HG02981 (cell line): Measurements from ENCODE around the gene FBXL7.

Source experiments
- ATAC-seq: cut with Tn5 transposase; IDR thresholded peaks from one replicate; pipeline ENCODE4 v1.9.1; 2021; ENCODE audit warnings: mild to moderate bottlenecking, moderate library complexity; ENCODE audit not compliant: unreplicated experiment

The FBXL7 gene

DNA sequence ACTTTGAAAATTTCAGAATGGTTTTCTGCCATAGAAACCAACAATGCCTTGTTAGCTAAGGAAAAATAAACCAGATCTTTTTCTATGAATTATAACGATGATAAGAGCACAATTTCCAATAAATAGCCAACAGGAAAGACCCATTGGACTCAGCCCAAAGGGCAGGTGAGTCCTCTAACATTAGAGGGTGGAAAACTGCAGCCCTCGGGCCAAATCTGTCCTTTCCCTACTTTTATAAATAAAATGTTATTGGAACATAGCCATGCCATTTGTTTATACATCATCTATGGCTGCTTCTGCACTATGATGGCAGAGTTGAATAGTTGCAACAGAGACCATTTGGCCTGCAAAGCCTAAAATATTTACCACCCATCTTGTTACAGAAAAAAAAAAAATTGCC, 296.1 kb downstream of the FBXL7 start:
- no peak for ATAC-seq

DNA sequence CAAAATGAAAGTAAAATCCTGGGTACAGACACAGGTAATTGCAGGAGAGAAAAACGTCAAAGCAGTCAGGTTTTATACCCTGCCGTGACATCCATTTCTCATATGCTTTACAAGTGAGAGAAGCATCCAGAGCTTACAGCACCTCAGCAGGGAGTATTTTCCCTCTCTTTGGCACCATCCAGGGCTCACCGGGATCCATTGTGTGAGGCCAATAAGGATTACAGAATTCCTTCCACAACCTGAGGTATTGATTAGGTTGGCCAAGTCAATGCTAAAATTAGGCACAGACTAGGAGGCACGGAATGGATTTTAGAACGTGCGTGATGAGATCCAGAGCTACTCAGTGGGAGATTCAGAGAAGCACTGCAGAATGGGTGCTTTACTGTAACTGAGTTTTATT, 296.6 kb downstream of the FBXL7 start:
- ATAC-seq, result no peak

DNA sequence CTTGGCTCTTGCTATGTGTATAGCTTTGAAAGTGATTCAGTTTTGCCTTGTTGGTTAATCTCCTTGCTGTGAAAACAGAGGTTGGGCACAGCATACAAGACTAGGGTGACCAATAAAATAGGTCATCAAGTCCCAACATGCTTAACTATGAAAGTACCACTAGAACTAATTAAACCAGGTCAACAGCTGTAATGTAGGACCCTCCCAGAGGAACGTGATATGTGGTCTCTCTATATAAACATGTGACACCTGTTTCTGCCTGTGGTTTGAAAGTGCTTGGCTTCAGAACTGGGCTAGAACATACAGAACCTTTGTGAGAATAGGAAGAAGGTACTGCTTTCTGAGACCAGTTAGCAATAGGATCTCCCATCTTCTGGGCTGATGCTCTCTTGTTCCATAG, 297.1 kb downstream of the FBXL7 start:
- no peak for ATAC-seq

DNA sequence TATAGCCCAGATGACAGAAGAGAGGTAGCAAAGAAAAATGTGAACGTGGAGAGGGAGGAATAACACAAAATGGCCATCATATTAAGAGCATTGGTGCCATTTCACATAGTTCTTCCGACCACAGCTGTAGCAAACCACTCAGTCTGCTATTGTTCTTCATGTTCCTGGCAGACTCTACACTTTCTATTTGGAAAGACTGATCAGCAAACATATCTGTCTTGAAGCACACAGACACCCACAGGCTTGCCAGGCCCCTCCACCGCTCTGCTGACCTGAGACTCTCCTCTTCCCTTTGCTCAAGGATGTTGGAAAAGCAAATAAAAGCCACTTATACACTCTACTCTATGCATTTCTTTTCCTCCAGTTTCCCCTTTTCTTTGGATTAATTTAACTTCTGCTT, 298.0 kb downstream of the FBXL7 start:
- ATAC-seq, result no peak

DNA sequence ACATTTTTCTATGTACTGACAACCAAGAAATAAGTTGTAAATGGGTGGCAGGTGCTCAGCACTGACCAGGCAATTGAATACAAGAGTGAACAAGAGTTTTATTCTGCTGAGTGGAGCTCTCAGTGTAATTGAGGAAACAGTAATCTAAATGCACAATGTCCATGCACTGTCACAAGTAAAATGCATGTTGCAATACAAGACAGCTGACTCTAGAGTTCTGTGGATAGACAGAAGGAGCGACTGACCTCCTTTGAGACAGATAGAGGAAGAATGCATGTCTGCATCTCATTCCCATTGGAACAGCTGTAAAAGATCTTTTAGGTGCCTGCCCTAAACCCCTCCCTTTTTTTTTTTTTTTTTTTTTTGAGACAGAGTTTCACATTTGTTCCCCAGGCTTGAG, 299.0 kb downstream of the FBXL7 start:
- no peak for ATAC-seq

DNA sequence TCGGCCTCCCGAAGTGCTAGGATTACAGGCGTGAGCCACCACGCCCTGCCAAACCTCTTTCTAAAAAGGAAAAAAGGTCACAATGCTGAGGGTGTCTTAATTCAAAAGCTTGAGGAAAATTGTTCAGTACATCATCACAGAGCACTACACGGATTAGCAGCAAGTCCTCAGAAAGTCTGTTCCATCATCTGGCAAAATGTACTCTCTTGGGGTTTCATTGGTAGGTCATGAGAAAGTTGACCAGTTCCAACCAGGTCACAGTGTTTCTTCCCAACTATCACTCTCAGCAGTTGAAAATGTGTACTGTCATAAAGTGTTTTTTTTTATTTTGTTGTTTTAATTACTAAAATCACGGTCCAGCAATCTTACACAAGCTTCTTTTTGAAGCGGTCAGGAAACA, 299.6 kb downstream of the FBXL7 start:
- ATAC-seq, result no peak

DNA sequence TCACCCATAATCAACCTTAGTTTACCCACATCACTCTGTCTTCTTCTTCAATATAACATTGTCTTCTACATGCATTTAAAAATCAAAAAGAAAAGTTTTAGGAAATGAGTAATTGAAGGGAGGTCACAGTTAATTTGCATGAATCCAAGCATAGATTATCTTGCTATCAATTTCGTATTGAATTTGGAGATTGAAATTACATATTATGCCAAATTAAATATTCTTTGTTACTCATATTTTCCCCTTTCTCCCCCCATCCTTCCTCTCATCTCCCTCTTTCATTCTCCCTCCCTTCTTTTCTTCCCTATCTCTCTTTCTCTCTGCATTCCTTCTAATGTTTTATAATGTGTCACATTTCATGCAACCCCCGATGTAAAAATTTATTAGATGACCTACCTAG, 303.3 kb downstream of the FBXL7 start:
- ATAC-seq, result no peak

DNA sequence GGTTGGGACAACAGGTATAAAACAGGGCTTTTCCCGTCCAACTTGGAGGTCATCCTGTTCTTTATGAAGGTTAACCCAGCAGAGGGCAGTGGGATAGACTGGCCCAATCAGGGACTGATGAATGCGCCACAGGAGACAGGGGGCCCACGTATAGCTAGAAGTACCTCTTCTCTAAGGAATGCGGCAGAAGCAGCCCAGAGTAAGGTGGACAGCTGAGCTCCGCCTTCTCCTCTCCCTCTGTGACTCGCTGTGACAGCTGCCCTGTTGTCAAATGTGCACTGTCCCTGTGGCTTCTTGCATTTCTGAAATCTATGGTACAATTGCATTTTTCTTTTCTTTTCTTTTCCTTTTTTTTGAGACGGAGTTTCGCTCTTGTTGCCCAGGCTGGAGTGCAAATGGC, 306.6 kb downstream of the FBXL7 start:
- ATAC-seq, result no peak

DNA sequence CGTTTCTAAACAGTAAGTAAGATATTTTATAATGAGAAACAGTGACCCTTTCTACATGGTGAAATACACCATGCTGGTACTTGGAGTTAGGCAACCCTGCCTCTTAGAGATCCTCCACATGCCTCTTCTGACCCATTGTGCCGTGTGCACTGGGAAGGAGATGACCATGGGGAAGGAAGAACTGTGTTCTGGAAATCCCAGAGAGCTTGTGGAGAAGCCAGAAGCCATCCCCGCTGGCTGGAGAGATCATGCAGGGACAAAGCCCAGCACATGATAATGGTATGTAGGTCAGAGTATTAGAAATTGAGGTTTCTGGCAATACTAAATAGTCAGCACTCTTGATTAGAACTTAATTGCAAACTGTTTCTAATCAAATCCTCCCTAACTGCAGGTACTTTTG, 307.3 kb downstream of the FBXL7 start:
- ATAC-seq, result no peak

DNA sequence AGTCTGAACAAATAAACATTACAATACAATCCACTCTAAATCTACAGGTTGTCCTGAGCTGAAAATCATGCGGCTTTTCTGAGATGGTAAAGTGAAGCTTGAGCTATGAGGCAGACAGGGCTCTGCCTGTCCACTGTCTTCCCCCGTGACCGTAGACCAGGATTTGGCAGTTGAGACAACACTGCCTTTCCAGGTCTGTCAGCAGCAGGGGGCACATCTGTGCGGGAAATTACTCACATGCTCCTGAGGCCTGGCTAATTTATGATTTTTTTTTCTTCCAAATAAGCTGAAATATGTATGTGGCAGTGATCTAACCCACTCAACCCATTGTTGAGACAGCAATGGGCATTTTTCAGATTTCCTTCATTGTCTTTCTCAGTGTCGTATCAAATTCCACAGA, 307.9 kb downstream of the FBXL7 start:
- no peak for ATAC-seq

DNA sequence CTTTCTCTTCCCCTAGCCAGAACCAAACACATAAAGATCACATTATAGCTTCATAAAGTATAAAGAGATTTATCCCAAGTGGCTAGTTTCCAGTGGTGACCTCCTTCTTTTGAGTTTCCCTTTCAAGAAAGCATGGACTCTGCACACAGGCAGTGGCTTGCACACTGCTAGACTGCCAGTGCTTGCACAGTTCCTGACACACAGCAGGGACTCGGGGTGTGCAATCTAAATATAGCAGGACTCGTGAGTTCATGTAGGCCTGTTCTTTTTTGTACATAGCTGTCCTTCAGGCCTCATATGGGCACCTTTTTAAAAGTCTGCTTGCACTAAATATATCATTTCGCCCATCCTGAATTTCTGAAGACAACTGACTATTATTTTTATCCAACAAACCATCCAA, 308.6 kb downstream of the FBXL7 start:
- no peak for ATAC-seq

DNA sequence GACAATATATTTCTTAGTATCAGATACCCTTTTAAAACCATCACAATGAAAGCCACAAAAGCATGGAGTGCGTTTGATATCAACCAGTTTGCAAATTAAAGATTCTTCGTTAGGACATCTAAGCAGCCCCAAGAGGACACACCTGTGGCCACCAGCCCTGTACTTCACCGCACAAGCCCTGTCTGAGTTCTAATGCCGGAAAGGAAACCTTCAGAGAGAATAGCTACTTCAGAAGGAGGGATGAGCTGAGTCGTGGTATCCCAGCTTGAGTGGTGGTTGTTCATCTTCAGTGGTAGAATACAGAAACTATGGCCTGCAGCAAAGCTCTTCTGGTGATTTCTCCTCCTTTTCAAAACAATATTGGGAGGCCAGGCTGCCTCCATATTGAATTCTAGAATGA, 319.6 kb downstream of the FBXL7 start:
- no peak for ATAC-seq

DNA sequence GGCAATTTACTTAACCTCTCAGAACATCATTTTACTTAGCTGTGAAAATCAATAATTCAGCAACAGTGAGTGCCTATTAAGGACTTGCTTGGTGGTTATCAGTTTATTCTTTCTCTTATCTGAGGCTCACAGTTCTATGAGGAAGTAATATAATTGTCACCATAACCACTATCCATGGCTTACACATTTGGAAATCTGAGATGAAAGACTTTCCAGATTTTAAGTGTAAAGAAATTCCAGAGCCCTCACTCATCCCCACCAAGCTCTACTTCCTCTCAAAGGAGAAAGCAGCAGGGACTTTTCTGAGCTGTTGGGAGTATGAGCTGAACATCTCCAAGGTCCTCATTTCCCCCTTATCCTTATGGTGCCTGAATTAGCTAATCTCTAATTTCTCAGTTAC, 321.5 kb downstream of the FBXL7 start:
- ATAC-seq, result no peak

DNA sequence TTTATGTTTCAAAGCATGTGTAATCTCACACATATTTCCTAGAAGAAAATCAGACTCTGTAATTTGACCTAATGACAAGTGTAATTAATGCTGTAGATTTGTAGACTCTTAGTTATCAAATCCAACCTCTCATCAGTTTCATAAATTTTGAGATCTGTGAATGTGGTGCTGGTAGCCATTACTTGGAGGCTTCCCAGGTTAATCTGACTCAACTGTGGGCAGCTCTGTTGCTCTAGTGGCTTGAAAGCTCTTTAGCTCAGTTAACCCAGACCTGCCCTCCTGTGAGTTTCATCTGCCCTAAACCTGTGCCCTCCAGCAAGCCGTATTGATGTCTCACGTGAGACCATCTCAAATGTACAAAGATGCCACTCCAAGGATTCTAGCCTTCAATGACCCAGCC, 323.4 kb downstream of the FBXL7 start:
- no peak for ATAC-seq

DNA sequence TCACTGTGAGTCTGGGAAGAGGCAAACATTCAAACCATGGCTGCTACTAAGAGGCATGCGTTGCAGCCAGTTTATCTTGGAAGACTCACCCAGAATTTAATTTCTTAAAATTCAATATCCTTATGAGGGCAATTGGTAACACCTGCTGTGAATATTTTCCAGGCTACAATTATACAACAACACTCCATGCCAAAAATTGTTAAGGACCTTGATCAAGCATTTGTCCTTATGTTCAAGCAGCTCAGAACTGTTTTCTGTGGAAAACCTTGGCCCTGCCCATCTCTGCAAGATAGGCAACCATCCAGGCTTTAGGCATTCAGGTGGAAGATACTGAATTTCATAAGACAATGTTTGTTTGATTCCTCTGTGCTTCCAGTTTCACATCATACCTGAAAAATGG, 327.8 kb downstream of the FBXL7 start:
- no peak for ATAC-seq

DNA sequence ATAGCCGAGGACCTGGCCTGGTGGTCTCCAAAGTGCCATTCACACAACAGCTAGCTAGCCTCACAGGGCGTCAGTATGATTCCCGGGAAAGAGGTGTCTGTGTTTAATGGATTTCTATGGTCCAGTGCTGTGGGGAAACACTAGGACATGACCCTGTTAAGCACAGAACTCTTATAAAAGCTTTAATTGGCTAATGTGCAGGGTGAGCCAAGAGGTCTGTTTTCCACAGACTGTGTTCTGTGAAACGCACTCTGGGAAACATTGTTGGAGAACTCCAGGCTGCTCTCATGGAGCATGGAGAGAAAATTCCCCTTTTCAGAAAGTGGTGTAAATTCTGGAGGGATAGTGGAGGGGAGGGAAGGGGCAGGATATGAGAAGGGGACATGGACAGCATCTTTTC, 331.4 kb downstream of the FBXL7 start:
- ATAC-seq, result no peak

DNA sequence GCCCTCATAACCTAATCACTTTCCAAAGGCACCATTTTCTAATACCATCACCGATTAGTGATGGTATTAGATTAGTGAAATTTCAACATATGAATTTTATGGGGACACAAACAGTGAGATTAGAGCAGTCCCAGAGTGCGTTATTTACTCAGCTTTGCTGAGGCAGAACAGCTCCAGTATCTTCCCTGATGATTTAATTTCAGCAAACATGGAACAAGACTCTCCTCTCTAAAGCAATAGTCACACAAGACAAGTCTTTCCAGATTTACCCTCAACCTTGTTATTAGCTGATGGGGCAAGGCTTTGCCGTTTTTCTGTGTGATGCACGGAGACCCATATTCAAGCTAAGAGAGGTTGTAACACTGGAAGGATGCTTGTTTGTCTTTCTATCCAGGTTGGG, 333.4 kb downstream of the FBXL7 start:
- ATAC-seq, result no peak

DNA sequence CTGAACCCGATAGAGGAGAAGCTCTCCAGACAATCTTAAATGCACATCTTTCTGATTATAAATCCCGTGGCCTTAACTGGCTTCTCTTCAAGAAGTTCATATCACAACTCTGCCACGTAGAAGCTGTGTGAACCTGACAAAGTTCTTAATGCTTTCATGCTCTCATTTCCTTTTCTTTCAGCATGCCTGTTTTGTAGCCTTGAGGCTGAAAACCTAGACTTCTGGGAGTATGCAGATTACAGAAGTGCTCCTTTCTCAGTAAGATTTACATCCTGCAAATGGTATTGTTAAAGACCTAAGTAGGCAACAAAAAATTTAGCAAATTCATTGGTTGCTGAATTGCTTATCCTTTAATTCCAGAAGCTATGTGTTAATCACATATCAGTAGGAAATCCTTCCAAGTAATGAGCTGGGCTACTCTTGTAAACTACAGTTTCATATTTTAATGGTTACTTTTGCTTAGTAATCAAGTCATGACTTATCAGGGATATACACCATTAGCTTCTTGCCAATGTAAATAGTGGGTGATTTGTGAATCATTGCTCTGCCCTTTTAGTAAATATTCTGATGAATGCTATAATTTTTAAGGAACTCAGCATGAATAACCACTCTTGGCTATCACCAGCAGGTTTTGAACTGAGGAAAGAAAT, 334.7 kb downstream of the FBXL7 start:
- ATAC-seq, result no peak

DNA sequence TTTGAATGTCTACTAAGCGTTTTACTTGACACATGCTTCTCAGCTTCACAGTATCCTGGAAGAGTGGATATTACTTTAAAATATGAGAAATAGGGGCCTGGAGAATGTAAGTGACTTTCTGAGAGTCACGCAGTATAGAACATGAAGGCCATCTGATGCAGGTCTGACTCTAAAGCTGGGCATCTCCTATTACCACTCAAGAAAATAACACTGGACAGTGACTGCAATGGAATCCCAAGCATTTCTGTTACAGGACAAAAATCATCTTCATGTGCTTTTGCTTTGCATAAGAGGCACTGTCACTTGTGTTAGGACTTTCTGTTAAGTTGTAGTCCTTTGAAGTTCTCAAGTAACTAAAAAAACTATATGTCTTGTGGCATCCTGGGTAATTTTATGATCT, 335.5 kb downstream of the FBXL7 start:
- no peak for ATAC-seq

DNA sequence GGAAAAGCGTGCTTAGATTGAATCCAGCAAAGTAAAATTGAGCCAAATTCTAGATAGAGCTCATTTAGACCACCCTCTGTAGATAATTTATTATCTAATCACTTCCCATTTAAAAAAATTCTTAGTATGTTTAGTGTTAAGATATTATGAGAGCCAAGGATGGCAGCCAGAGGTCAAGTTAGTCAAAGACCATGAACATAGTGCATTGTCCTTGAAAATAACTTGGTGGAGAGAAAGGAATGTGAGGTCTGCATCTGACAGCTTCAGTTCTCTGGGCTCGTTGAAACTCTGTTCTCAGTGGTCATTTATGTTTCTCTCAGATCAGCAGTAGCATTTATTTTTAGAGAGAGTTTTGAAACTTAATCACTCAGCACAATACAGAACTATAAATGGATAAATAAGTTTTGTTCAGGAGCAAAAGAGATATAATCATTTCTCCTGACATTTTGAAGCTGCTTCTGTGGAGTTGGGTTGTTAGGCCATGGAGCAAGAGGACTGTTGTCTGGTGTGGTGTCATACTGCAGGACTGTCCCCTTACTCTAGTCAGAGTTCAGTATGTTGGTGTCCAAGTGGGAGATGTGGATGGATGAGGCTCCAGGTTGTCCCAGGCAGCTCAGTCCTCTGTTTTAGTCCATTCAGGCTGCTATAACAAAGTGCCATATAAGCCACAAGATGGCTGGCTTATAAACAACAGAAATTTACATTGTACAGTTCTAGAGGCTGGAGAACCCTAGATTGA, 337.7 kb downstream of the FBXL7 start:
- no peak for ATAC-seq

DNA sequence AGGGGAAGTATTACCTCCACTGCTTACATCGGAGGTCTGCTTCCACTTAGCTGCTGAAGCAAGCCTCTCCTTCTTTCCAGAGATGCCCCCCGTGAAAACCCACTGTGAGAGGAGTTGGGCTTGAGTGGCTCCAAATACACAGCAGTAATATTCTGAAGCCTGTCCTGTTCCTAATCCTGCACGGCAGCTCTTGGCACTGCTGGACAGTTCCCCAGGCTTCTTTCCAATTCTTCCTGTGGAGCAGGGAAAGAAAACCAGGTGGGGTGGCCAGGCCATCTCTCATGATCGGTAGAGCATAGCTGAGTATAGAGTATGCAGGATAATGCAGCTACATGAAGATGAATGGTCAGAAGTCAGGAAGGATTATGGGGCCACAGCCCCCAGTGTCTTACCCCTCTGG, 344.3 kb downstream of the FBXL7 start:
- ATAC-seq, result no peak

DNA sequence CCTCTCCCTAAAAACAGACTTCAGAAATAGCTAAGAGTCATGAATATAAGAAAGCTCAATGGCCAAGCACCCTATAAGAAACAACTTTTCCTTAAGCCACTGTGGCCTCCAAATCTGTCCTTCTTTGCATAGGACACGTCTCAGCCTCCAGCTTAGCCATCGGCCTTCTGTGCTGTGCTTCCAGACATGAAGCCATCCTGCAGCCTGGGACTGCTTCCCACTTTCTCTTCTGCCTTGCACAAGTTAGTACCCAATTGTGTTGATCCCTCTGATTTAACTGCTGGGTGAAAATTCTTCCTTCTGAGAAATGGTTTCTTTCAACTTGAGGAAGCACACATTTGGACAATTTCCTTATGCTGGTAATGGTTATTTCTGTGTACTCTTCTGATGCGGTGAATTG, 344.9 kb downstream of the FBXL7 start:
- no peak for ATAC-seq

DNA sequence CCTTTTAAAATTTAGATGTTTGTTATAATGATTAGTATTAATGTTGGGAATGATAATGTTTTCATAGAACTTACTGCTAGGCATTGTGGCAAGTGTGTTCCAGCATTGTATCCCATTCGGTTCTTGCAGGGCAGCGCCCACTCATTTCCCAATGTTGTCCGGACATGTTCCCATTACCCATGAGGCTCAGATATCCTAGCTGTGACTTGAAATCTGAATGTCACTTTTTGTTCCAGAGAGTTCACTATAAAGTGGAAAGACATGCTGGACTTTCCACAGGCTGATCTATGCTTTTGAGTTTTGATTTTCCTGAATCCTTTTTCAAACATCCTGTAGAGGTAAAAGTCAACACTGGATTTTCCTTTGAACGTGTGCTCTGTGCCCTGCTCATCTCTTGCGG, 350.6 kb downstream of the FBXL7 start:
- ATAC-seq, result no peak
